Natural killer cell treated with Interleukin-12 subunit alpha and Interleukin-12 subunit beta and Interleukin-15 and Interleukin-18, amount 100 ng/mL, for 72 hours (primary cell): ENCODE results near the gene SLC2A9. TPM values are rescaled to one million over a fixed set of nuclear protein-coding genes. Genes with fewer than 3 reads are reported as not detected.

Experiments used
- ATAC-seq, 2 donors: fragments of 150-1000 bp; cut with Tn5 transposase in 1 of 2; sonication (Bioruptor Pico), chemical (Tn5 transposase) in 1 of 2; 2 replicates each; pipeline ENCODE4 v1.10.0; 2021
- DNase-seq: peaks from one replicate; pipeline ENCODE4 v3.0.0; 2022; ENCODE audit warnings: low spot score
- H3K27ac Mint-ChIP-seq, 2 donors: 1 replicate in 1 of 2; 2 replicates in 1 of 2; pipeline ENCODE4 v1.8.0; 2022; ENCODE audit warnings: mixed read lengths in 2 of 2, mild to moderate bottlenecking in 1 of 2, moderate library complexity in 1 of 2
- H3K27me3 Mint-ChIP-seq, 2 donors: 1 replicate in 1 of 2; 2 replicates in 1 of 2; pipeline ENCODE4 v1.8.0; 2022; ENCODE audit warnings: mixed read lengths in 2 of 2
- H3K36me3 Mint-ChIP-seq: one replicate; pipeline ENCODE4 v1.8.0; 2022; ENCODE audit warnings: mixed read lengths
- H3K4me1 Mint-ChIP-seq, 2 donors: 1 replicate in 1 of 2; 2 replicates in 1 of 2; pipeline ENCODE4 v1.8.0; 2022; ENCODE audit warnings: low read depth in 2 of 2, mixed read lengths in 2 of 2, mild to moderate bottlenecking in 1 of 2
- H3K4me3 Mint-ChIP-seq: one replicate; pipeline ENCODE4 v1.8.0; 2022; ENCODE audit warnings: mixed read lengths
- H3K9me3 Mint-ChIP-seq: 2 replicates; pipeline ENCODE4 v1.8.0; 2022; ENCODE audit warnings: mixed read lengths
- total RNA-seq, 2 donors: library from RNA; stranded (reverse); gene quantifications; one replicate each; pipeline ENCODE4 v1.2.3, GENCODE V29; 2022

SLC2A9 gene
- total RNA-seq, 2 donors from 2014 or later, result 1.8 to 3.3 TPM

- DNase-seq (no peak), ATAC-seq (no peak)
- Mint-ChIP-seq H3K36me3 (no peaks in the 10 kb centered on the region), H3K27me3 (no peaks in the 10 kb centered on the region), H3K27ac (no peak overlapping the region), H3K4me3 (no peak overlapping the region), H3K4me1 (peaks cover 37 to 39% of the 10 kb centered on the region in 2 donors), H3K9me3 (no peaks in the 10 kb centered on the region)
Measured at GRCh38 chr4:10007436-10007740, 13.9 kb downstream of the SLC2A9 start.

- H3K9me3 Mint-ChIP-seq, result no peaks in the 10 kb centered on the region
- H3K4me3 Mint-ChIP-seq, result peak overlapping the region; percentile 38
- ATAC-seq (no peak), DNase-seq (no peak)
- H3K27me3 Mint-ChIP-seq, result no peaks in the 10 kb centered on the region
- peaks cover 41 to 43% of the 10 kb centered on the region in 2 donors for H3K4me1 Mint-ChIP-seq
- H3K36me3 Mint-ChIP-seq, result no peaks in the 10 kb centered on the region
- H3K27ac Mint-ChIP-seq, result peak overlapping the region in 1 of 2 donors; percentile 25
Measured at GRCh38 chr4:10006601-10007435, 14.5 kb downstream of the SLC2A9 start.

GRCh38 chr4:10006231-10006600, 15.1 kb downstream of the SLC2A9 start:
- H3K4me3 Mint-ChIP-seq, result peak overlapping the region; percentile 38
- no peaks in the 10 kb centered on the region for H3K36me3 Mint-ChIP-seq
- peaks cover 41 to 43% of the 10 kb centered on the region in 2 donors for H3K4me1 Mint-ChIP-seq
- H3K27me3 Mint-ChIP-seq, result no peaks in the 10 kb centered on the region
- H3K27ac Mint-ChIP-seq, result peak overlapping the region; percentile 16 to 25
- ATAC-seq (peak; percentile 67 to 80), DNase-seq (no peak)
- H3K9me3 Mint-ChIP-seq, result no peaks in the 10 kb centered on the region

GRCh38 chr4:10005632-10006031, 15.7 kb downstream of the SLC2A9 start:
- peaks cover 43 to 44% of the 10 kb centered on the region in 2 donors for H3K4me1 Mint-ChIP-seq
- no peak for ATAC-seq

GRCh38 chr4:10003666-10004065, 17.6 kb downstream of the SLC2A9 start:
- Mint-ChIP-seq H3K4me3 (peak overlapping the region; percentile 47), H3K9me3 (no peaks in the 10 kb centered on the region), H3K27ac (peak overlapping the region; percentile 25 to 40), H3K4me1 (peaks cover 49 to 53% of the 10 kb centered on the region in 2 donors), H3K36me3 (no peaks in the 10 kb centered on the region), H3K27me3 (peaks cover 0 to 5% of the 10 kb centered on the region in 2 donors)
- peak; percentile 77 to 84 for ATAC-seq
- DNase-seq, result no peak

More at GRCh38 chr4:10005632-10006031, 15.7 kb downstream of the SLC2A9 start:
- peak overlapping the region; percentile 16 to 25 for H3K27ac Mint-ChIP-seq
- H3K9me3 Mint-ChIP-seq, result no peaks in the 10 kb centered on the region
- no peaks in the 10 kb centered on the region for H3K36me3 Mint-ChIP-seq
- H3K4me3 Mint-ChIP-seq, result peak overlapping the region; percentile 38
- no peaks in the 10 kb centered on the region for H3K27me3 Mint-ChIP-seq
- no peak for DNase-seq

- H3K4me1 Mint-ChIP-seq, result peaks cover 49 to 53% of the 10 kb centered on the region in 2 donors
- peaks cover 0 to 5% of the 10 kb centered on the region in 2 donors for H3K27me3 Mint-ChIP-seq
- H3K27ac Mint-ChIP-seq, result peak overlapping the region in 1 of 2 donors; percentile 31
- no peaks in the 10 kb centered on the region for H3K36me3 Mint-ChIP-seq
- DNase-seq (no peak), ATAC-seq (no peak)
- no peaks in the 10 kb centered on the region for H3K9me3 Mint-ChIP-seq
- no peak overlapping the region for H3K4me3 Mint-ChIP-seq
Measured at GRCh38 chr4:10002278-10002677, 19.0 kb downstream of the SLC2A9 start.

DNA sequence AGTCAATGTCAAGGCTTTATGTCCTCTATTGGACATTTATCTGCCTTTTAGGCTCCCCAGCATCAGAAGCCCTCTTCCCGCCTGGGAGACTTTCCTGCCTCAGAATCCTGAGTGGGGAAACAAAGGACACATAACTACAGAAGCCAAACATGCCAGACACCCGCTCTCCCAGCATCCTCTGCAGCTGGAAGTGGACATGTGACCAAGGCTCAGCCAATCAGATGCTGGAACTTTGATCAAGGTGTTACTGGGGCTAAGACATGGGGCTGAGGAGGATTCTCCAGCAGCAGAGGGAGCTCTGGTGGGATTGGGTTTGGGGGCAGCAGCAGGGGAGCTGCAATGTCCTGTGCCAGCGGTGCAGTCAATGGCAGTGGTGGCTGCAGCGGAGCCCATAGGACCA, 19.5 kb downstream of the SLC2A9 start:
- peaks cover 45 to 49% of the 10 kb centered on the region in 2 donors for H3K4me1 Mint-ChIP-seq
- no peak overlapping the region for H3K4me3 Mint-ChIP-seq

GRCh38 chr4:9999956-10000561, 21.2 kb downstream of the SLC2A9 start:
- DNase-seq, result no peak
- peak in 1 of 2 donors; percentile 21 for ATAC-seq
- Mint-ChIP-seq H3K36me3 (no peaks in the 10 kb centered on the region), H3K9me3 (no peaks in the 10 kb centered on the region), H3K27me3 (peaks cover 0 to 5% of the 10 kb centered on the region in 2 donors), H3K4me3 (no peak overlapping the region), H3K27ac (no peak overlapping the region), H3K4me1 (peaks cover 31 to 32% of the 10 kb centered on the region in 2 donors)

More for the DNA sequence above, 19.5 kb downstream of the SLC2A9 start:
- ATAC-seq (no peak), DNase-seq (no peak)
- H3K27ac Mint-ChIP-seq, result no peak overlapping the region
- no peaks in the 10 kb centered on the region for H3K9me3 Mint-ChIP-seq
- peaks cover 0 to 5% of the 10 kb centered on the region in 2 donors for H3K27me3 Mint-ChIP-seq
- no peaks in the 10 kb centered on the region for H3K36me3 Mint-ChIP-seq

- ATAC-seq (no peak), DNase-seq (no peak)
- H3K36me3 Mint-ChIP-seq, result peaks cover 5% of the 10 kb centered on the region
- H3K9me3 Mint-ChIP-seq, result no peaks in the 10 kb centered on the region
- H3K4me3 Mint-ChIP-seq, result no peak overlapping the region
- H3K27ac Mint-ChIP-seq, result no peak overlapping the region
- peaks cover 0 to 5% of the 10 kb centered on the region in 2 donors for H3K27me3 Mint-ChIP-seq
- peaks cover 30% of the 10 kb centered on the region in 2 donors for H3K4me1 Mint-ChIP-seq
Measured at GRCh38 chr4:9997886-9998285, 23.4 kb downstream of the SLC2A9 start.

DNA sequence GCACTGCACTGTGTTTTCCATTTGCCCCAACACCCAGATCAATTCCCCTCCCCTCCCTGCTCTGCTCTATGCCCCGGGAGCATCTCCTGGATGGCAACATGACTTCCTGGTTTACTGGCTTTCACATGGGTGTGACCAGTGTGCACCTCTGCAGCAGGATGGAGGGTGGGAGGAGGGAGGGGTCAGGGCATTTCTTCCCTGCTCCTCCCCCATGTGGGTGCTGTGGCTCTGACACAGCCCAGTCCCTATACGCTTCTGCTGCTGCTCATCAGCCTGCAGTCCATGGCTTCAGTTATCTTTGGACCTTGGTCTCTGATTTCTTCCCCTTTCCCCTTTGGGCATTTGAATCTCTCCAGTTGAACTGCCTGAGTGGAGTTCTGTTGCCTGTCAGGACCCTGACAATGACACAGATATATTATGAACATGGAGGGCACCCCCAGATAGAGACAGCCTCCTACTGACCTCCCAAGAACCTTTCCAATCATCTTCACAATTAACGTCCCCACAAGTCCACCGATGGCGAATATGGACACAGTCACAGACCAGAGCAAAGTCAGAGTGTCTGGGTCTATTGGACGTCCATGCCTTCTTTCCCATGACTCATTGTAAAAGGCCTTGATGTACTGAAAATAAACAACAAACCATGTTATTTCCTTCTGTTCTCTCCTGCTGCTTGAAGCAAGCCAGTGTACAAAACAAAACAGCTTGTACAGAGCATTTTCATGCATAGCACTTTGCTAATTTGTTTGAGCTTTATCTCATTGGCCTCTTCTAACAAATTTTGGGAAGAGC, 24.8 kb downstream of the SLC2A9 start:
- Mint-ChIP-seq H3K4me1 (peaks cover 23 to 24% of the 10 kb centered on the region in 2 donors), H3K27ac (no peak overlapping the region), H3K36me3 (peaks cover 5% of the 10 kb centered on the region)

GRCh38 chr4:9994246-9994847, 26.9 kb downstream of the SLC2A9 start:
- ATAC-seq, result peak; percentile 53 to 58
- H3K27ac Mint-ChIP-seq, result peak overlapping the region in 1 of 2 donors; percentile 32
- H3K9me3 Mint-ChIP-seq, result no peaks in the 10 kb centered on the region
- peaks cover 0 to 1% of the 10 kb centered on the region in 2 donors for H3K27me3 Mint-ChIP-seq
- H3K4me3 Mint-ChIP-seq, result no peak overlapping the region
- H3K36me3 Mint-ChIP-seq, result peaks cover 5% of the 10 kb centered on the region
- H3K4me1 Mint-ChIP-seq, result peaks cover 14 to 18% of the 10 kb centered on the region in 2 donors
- no peak for DNase-seq

More for the DNA sequence above, 24.8 kb downstream of the SLC2A9 start:
- Mint-ChIP-seq H3K9me3 (no peaks in the 10 kb centered on the region), H3K4me3 (no peak overlapping the region), H3K27me3 (peaks cover 0 to 5% of the 10 kb centered on the region in 2 donors)
- DNase-seq (no peak), ATAC-seq (peak in 1 of 2 donors; percentile 46)

DNA sequence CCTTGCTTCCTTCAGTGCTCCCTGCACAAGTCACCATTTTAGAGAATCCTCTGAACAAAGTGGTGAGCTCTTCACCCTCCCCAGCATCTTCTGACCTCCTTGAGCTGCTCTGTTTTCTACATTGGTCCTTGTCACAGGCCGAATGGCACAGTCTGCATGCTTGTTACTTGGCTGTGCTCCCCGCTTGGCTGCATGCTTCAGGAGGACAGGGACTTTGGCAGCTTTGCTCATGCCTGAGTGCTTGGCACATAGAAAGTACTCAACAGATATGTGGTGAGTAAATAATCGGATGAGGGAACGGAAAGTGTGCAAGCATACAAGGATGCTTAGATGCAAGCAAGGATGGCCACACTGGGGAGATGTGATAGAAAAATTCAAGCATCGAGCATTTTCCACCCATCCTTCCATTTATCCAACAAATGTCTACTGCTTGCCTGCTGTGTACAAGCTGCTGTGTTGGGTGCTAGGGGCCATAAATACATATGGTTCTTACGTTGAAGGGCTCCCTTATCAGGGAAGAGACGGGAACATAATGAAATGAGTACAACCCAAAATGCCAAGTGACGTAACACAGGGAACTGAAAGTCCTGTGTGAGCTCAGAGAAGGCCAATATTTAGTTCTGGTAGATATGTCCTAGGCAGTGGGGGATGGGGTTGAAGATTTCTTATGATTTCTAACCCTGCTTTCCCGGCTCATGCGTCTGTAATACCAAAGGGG, 31.2 kb downstream of the SLC2A9 start:
- DNase-seq (no peak), ATAC-seq (no peak)
- no peak overlapping the region for H3K27ac Mint-ChIP-seq
- no peak overlapping the region for H3K4me3 Mint-ChIP-seq
- no peaks in the 10 kb centered on the region for H3K9me3 Mint-ChIP-seq
- no peaks in the 10 kb centered on the region for H3K27me3 Mint-ChIP-seq
- H3K36me3 Mint-ChIP-seq, result peaks cover 5% of the 10 kb centered on the region
- H3K4me1 Mint-ChIP-seq, result peaks cover 12 to 13% of the 10 kb centered on the region in 2 donors

- peaks cover 5% of the 10 kb centered on the region for H3K36me3 Mint-ChIP-seq
- ATAC-seq (no peak), DNase-seq (no peak)
- H3K4me1 Mint-ChIP-seq, result peaks cover 2 to 3% of the 10 kb centered on the region in 2 donors
- no peaks in the 10 kb centered on the region for H3K9me3 Mint-ChIP-seq
- H3K4me3 Mint-ChIP-seq, result no peak overlapping the region
- no peaks in the 10 kb centered on the region for H3K27me3 Mint-ChIP-seq
- H3K27ac Mint-ChIP-seq, result no peak overlapping the region
Measured at GRCh38 chr4:9988933-9989332, 32.4 kb downstream of the SLC2A9 start.
